Cerebellar cortex (tissue), 1 donor: Measurements from ENCODE around the gene AGRN.
A peak's percentile ranks its signal among the peaks of the same experiment; 100 is the strongest.
"Not testable (repeated sequence)": the region's sequence is repeated elsewhere in the genome, so short reads cannot be mapped to it uniquely, and the experiment has no call there.

Experiments used
- DNase-seq: peaks from one replicate; pipeline ENCODE4 v3.0.0-alpha.2; 2015; ENCODE audit warnings: low spot score

AGRN gene

DNA sequence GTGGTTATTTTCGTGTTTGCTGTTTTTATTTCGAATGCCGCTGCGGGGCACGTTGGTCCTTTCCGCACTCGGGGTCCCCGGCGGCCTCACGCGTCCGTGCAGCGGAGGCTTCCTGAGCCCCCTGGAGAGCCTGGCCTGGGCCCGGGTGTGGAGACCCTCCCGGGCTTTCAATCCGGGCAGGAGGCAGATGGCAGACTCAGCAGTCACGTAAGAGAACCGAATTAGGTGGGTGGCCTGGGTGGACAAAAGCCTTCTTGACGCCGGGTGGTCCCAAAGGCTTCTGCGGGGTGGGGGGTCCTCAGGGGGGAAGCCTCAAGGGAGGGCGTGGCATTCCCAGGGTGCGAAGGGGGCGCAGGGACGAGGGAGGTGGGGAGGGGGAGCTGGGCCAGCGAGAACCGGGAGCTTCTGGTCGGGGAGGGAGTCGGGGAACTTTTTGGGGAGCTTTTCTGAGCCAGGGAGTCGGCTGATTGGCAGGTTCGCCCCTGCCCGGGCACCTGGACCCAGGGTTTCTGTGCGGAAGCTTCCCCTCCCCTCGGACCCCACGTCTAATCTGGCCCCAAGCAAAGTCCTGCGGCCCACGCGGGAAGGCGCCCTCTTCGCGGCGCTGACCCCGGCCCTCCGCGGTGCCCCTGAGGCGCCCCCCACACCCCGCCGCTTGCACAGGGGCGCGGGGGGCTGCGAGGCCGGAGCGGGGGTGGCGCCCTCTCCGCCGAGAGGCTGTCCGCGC is 18.7 kb upstream of the AGRN start:
- no peak for DNase-seq

DNA sequence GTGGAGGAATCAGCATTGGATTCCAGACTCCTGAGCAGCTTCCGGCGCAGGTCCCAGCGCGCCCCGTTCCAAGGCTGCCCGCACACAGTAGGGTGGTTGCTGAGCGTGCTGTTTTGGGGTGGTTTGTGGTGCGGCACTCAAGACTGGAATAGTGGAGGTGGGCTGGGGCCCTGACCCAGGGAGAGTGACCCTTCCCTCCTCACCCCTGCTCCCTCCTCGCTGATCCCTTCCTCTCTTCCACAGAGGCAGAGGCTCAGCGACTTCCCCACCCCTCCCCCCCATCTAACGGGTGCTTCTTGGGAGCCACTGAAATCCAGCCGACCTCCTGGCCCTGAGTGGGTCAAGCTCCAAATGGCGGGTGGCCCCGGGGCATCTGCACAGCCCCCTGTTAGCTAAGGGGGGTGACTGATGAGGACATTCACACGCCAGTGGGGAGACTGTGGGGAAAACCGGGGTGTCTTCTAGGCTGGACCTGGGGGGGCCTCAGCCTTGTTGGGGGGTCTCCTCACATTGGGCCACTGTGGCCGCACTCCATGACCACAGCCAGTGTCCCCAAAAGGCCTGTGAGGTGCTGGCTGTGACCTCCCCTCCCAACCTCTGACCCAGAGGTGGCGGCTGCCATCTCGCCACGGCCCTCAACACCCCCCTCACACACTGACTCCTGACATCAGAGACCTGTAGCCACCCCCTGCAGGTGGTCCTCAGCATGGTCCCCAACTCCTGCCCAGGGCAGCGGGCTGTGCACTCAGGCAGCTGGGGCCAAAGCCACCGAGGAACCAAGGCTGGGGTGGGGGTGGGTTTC is 16.1 kb upstream of the AGRN start:
- no peak for DNase-seq

DNA sequence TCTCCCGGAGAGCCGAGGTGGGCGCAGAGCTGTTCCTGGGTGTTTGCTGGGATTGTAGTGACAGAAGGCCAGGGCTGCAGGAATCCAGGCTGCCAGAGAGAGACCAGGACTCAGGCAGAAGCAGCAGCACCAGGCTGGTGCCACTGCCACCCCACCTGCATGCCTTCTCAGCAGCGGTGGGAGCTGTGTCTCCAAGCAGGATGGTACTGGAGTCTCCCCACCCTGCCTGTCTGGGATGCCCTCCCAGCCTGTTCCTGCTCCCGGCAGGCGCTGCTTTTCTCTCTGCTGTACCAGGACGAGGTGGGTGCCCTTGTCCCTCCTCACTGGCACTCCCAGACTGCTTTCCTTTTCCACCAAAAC is 15.5 kb upstream of the AGRN start:
- DNase-seq, result no peak

DNA sequence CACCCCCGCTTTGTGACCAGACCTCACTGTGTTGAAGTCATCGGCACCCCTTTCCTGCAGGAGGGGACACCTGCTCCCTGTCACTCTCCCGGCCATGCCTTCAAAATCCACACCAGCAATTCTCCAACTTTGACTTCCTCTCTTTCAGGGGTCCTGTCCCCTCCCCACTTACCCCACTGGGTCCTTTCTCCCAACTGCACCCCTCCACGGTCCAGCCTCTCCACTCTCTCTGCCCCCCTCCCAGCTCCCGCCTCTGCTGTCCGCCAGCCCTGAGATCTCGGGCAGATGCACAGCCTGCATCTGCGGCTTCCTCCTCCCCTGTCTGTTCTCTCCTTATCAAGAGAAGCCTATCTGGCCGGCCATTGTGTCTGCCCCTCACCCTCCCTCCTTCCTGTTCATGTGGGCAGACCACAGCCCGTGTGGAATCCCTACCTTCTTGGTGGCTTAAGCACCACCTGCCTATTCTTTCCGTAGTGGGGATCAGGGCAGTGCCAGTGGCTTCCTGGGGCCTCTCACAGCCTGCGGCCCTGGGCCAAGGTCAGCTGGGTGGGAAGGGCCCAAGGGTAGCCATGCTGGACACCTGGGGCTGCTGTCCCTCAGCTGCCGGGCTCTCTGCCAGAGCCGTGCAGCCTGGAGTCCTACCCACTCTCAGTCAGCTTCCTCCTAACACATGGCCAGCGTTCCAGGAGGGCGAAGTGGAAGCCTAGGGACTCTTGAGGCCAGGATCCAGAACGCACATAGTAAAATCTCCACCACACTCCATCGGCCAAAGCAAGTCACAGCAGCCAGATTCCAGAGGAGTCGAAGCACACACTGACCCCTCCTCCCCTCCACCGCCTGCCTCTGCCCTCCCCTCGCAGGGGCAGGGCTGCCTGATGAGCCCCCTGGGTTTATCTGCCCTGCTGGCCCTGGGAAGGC is 14.9 kb upstream of the AGRN start:
- DNase-seq, result no peak

DNA sequence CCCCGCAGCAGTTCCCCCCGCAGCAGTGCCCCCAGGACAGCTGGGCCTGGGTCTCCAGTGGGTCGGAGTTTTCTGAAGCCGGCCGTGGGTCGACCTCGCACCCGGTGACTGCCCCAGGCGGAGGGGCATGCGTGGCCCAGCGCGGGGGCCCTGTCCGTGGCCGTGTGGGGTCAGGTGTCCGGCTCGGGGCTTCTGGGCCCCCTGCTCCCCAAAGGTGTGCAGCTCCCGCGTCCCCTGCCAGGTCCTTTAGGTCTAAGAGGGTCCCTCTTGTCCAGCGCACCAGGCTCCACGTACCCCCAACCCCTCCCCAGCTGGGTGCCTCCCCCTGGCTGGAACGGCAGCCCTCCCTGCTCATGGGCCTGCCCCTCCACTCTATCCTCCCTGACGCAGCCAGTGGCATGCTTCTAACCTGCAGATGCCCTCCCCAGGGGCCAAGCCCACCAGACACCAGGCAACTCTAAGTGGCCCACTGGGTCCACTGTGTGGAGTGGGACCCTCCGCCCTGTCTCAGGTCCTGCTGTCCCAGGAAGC is 14.1 kb upstream of the AGRN start:
- no peak for DNase-seq

DNA sequence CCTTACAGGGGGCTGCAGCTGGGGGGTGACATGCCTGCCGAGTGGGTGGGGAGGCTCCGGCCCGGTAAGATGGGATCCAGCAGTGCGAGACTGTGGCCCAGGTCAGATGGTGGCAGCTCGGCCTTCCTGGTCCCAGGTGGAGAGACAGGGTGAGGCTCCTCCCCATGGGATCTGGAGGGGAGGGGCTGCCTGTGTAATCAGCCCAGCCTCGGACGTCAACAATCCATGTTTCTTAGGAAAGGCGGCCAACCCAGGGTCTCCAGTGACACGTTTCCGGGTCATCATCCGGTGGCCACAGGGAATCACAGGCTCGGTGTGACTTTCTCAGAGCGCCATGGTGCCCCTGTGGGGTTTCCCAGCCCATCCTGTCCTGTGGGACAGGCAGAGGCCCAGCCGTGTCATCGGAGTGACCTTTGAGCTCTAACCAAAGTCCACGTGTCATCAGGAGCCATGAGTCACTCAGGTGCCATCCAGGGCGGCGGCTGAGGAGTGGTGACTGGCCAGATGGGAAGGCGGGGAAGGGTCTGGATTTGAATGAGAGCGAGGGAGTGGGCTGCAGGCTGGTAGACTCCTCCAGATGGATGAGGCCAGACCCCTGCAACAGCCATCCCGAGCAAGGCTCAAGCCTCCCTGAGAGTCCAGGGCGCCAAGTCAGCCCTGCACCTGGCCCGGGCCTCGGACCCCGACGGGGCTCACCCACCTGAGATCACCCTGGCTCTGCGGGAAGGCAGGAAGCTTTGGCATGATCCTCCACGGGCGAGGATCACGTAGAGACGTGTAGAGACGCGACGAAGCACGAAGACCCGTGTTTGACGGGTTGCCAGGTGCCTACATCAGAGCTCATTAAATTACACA is 13.4 kb upstream of the AGRN start:
- no peak for DNase-seq

DNA sequence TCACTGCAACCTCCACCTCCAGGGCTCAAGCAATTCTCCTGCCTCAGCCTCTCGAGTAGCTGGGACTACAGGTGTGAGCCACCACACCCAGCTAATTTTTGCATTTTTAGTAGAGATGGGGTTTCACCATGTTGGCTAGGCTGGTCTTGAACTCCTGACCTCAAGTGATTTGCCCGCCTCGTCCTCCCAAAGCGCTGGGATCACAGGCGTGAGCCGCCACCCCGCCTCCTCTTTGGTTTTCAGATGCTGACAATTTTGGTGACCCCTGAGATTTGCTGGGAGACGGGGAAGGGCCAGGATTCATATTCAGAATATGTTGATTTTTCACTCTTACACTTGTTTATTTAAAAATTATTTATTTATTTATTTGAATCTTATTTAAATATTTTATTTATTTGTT is 9.8 kb upstream of the AGRN start:
- not testable (repeated sequence) for DNase-seq

DNA sequence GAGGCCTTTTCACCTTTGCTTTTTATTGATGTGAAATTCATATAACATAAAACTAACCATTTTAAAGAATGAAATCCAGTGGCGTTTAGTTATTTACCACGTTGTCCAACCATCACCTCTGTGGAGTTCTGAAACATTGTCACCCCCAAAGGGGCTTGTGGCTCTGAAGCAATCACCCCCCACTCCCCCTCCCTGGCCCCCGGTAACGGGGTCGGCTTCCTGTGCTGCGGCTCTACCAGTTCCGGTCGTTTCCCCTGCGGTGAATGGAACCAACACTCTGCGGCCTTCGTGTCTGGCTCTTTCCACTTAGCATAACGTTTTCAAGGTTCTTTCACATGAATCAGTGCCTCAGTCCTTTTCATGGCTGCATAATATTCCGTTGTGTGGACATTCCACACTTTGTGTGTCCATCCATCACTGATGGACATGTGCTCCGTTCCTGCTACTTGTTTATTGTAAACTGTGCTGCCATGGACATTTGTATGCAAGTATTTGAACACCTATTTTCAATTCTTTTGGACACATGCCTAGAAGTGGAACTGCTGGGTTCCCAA is 8.4 kb upstream of the AGRN start:
- no peak for DNase-seq

DNA sequence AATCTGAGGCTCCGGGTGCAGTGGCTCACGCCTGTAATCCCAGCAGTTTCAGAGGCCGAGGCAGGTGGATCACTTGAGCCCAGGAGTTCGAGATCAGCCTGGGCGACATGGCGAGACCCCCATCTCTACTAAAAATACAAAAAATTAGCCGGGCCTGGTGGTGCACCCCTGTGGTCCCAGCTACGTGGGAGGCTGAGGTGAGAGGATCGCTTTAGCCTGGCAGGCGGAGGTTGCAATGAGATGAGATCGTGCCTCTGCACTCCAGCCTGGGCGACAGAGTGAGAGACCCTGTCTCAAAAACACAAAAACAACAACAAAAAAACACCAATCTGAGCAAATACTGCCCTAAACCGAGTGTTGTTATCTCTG is 7.2 kb upstream of the AGRN start:
- DNase-seq, result not testable (repeated sequence)

DNA sequence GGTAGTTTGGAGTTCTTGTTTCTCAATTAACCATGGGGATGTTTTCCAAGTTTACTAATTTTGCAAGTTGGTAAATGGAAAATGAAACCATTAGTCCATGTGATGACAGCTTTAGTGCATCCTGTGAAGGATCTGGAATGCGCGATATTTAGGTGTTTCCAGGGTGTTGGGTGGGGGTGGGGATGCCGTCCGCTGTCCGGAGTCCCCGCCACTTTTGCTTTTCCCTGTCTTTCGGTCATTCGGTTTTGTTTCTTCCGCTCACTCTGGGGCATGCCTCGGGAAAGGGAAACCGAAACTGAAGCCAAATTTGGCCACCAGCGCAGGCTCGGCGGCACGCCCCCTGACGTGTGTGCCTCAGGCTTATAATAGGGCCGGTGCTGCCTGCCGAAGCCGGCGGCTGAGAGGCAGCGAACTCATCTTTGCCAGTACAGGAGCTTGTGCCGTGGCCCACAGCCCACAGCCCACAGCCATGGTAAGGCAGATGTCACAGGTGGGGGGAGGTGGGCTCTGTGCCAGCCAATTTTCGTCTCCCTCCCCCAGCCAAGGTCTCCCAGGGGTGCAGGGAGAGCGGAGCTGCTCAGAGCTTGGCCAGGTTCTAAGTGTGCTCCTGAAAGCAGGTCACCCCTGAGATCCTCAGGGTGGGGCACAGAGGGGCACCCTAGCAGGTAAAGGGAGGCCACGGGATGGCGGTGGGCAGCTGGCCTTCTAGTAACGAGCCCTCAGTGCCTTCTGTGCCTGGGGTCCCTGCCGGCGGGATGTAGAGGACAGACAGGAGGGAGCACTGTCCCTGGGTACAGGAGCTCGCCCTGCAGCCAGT is 6.6 kb upstream of the AGRN start, which contains the start of gene ISG15:
ISG15 (plus strand) TSS at position 393 of the 817 bp plus-strand sequence; CDS start at position 470, 77 bp downstream.
- peak; percentile 74 for DNase-seq

DNA sequence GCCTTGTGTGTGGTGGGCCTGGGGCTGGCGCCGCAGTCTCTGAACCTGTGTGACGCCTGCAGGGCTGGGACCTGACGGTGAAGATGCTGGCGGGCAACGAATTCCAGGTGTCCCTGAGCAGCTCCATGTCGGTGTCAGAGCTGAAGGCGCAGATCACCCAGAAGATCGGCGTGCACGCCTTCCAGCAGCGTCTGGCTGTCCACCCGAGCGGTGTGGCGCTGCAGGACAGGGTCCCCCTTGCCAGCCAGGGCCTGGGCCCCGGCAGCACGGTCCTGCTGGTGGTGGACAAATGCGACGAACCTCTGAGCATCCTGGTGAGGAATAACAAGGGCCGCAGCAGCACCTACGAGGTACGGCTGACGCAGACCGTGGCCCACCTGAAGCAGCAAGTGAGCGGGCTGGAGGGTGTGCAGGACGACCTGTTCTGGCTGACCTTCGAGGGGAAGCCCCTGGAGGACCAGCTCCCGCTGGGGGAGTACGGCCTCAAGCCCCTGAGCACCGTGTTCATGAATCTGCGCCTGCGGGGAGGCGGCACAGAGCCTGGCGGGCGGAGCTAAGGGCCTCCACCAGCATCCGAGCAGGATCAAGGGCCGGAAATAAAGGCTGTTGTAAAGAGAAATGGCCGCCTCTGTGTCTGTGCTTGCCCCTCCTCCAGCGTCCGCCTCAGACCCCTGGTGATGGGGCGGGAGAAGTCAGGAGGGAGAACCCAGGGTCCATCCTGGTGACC is 5.8 kb upstream of the AGRN start:
- DNase-seq, result peak; percentile 59

DNA sequence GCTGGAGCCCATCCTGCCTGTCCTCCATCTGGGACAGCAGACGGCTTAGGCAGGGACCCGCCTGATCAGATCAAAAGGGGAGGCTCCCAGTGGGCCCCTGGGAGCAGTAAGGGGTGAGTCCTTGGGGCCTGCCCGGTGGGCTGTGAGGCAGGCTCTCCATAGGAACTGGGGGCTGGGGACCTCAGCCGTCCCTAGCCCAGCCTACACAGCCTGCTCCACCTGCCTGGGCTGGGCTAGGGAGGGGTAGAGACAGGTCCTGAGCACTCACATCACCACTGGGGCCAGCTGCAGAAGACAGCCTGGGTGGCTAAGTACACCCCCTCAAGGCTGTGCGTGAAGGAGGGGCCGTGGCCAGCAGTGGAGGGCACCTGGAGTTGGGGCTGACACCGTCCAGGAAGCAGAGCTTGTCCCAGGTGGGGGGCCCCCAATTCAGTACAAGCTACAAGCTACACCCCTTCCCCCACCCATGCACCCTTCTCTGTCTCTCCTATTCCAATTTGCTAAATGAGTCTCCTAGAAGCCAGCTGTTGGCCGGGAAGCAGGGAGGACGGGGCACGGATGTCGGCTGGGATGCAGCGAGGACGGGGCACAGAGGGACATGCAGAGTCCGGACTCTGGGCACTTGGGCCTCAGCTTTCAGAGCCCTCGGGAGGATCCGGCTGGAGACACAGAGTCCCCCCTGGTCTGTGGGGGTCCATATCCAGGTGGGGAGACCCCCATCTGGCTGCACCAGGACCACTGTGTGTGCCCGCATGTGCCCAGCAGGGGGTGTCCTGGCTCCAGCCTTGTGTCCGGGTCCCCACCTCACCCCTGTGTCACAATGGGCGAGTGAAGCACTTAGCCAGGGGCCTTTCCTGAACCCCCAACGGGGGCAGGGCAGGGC is 4.9 kb upstream of the AGRN start:
- DNase-seq, result no peak

DNA sequence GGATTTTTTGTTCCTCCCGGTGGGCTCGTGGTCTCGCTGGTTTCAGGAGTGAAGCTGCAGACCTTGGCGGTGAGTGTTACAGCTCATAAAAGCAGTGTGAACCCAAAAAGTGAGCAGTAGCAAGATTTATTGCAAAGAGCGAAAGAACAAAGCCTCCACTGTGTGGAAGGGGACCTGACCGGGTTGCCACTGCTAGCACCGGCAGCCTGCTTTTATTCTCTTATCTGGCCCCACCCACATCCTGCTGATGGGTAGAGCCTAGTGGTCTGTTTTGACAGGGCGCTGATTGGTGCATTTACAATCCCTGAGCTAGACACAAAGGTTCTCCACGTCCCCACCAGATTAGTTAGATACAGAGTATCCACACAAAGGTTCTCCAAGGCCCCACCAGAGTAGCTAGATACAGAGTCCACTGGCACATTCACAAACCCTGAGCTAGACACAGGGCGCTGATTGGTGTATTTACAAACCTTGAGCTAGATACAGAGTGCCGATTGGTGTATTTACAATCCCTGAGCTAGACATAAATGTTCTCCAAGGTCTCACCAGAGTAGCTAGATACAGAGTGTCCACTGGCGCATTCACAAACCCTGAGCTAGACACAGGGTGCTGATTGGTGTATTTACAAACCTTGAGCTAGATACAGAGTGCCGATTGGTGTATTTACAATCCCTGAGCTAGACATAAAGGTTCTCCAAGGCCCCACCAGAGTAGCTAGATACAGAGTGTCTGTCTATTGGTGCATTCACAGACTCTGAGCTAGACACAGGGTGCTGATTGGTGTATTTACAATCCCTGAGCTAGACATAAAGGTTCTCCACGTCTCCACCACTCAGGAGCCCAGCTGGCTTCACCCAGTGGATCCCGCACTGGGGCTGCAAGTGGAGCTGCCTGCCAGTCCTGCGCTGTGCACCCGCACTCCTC is 2.3 kb upstream of the AGRN start:
- DNase-seq, result not testable (repeated sequence)

DNA sequence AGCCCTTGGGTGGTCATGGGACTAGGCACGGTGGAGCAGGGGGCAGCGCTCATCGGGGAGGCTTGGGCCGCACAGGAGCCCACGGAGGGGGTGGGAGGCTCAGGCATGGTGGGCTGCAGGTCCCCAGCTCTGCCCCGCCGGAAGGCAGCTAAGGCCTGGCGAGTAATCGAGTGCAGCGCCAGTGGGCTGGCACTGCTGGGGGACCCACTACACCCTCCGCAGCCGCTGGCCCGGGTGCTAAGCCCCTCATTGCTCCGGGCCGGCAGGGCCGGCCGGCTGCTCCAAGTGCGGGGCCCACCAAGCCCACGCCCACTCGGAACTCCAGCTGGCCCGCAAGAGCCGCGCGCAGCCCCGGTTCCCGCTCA is 1.6 kb upstream of the AGRN start:
- DNase-seq, result not testable (repeated sequence)

DNA sequence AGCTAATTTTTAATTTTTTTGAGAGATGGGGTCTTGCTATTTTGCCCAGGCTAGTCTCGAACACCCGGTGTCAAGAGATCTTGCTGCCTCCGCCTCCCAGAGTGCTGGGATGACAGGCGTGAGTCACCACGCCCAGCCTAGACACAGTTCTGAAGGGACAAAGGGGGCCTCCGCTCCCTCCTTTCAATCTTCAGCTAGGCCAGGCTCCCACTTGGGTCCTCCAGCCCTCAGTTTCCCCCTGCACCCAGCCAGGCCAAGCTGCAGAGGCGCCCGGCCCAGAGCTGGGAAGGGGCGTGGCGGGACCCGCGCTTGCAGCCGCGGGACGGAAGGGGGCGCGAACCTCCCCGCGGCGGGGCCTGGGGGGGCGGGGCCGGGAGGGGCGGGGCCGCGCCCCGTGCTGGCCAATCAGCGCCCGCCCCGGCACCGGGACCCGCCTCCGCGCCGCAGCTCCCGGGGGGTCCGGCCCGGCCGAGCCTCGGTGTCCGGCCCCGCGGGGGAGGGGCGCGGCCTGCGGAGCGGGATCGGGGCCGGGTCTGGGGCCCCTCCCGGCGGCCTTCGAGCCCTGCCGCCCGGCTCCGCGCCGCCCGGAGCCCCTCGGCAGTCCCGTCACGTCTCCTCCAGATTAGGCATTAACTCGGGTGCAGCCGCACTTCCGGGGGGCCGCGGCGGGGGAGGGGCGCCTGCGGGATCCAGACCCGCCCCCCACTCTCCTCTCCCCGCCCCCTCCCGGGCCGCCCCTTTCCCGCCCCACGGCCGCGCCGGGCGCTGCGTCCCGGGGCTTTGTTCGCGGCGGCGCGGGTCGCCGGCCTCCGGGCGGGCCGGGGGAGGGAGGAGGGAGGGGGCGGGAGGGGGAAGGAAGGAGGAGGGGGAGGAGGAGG is 559 bp upstream of the AGRN start:
- no peak for DNase-seq

DNA sequence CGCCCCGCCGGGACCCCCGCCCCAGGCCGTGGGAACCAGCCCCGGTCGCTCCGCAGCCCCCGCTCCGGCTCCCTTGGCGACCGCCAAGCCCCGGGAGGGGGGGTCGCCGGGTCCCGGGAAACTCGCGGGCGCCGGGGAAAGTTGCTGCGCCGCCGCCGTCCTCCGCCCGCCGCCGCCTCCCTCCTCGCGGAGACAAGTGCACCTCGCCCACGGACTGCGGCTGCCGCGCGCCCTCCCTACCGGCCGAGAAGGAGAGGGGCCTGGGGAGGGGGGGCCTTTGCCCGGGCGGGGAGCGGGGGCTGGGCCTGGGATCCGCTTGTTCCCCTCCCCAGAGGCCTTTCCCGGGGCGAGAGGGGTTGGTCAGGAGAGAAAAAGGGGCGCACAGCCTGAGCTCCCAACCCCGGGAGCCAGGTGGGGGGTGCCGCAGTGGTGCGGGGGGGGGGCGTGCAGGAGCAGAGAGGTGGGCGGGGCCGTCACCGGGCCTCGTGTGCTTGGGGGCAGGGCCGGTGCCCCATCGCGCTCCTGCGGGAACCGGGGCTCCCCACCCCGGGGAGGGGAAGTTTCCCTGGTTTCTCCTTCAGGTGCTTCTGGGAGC is 592 bp downstream of the AGRN start:
- DNase-seq, result no peak
